SK-N-SH treated with all-trans-retinoic acid at 6 μM for 48 hours (cell line): Measurements from ENCODE around the gene ANO10.

ENCODE experiments used
- ESRRG ChIP-seq: fragments of 250-450 bp; sonication (Bioruptor Pico); IDR thresholded peaks from 2 replicates; pipeline ENCODE4 v1.6.1; 2021; ENCODE audit warnings: mild to moderate bottlenecking
- GLIS3 ChIP-seq: fragments of 250-450 bp; sonication (Bioruptor Pico); IDR thresholded peaks from 2 replicates; pipeline ENCODE4 v1.5.0; 2020; ENCODE audit warnings: mild to moderate bottlenecking, moderate library complexity
- ISL1 ChIP-seq: fragments of 250-450 bp; sonication (Bioruptor Pico); IDR thresholded peaks from 2 replicates; pipeline ENCODE4 v2.1.2; 2022; ENCODE audit warnings: mild to moderate bottlenecking, moderate library complexity
- RARB ChIP-seq: fragments of 250-450 bp; sonication (Bioruptor Pico); IDR thresholded peaks from 2 replicates; pipeline ENCODE4 v1.8.0; 2021; ENCODE audit warnings: mild to moderate bottlenecking, moderate library complexity
- TOX ChIP-seq: fragments of 250-450 bp; sonication (Bioruptor Pico); IDR thresholded peaks from 2 replicates; pipeline ENCODE4 v1.8.0; 2021; ENCODE audit warnings: mild to moderate bottlenecking, moderate library complexity, borderline replicate concordance
- ZFP30 ChIP-seq: fragments of 450-650 bp; formaldehyde crosslinking; IDR thresholded peaks from 2 replicates; pipeline ENCODE4 v1.5.0; 2022; ENCODE audit warnings: mild to moderate bottlenecking, moderate library complexity
- ZNF565 ChIP-seq: fragments of 450-650 bp; formaldehyde crosslinking; conservative IDR thresholded peaks from 2 replicates; pipeline ENCODE4 v1.5.0; 2020; ENCODE audit warnings: low read depth, mild to moderate bottlenecking, moderate library complexity
- ZNF70 ChIP-seq: fragments of 450-650 bp; formaldehyde crosslinking; IDR thresholded peaks from 2 replicates; pipeline ENCODE4 v1.5.0; 2020; ENCODE audit warnings: mild to moderate bottlenecking, moderate library complexity
- TF ChIP-seq, protein P1 (sequence below): fragments of 250-450 bp; sonication (Bioruptor Pico); IDR thresholded peaks from 2 replicates; pipeline ENCODE4 v1.5.0; 2020; ENCODE audit warnings: mild to moderate bottlenecking, moderate library complexity
- TF ChIP-seq, protein P2 (sequence below): fragments of 250-450 bp; sonication (Bioruptor Pico); IDR thresholded peaks from 2 replicates; pipeline ENCODE4 v1.5.1; 2021; ENCODE audit warnings: mild to moderate bottlenecking, moderate library complexity
- TF ChIP-seq, protein P3 (sequence below): fragments of 250-450 bp; sonication (Bioruptor Pico); IDR thresholded peaks from 2 replicates; pipeline ENCODE4 v1.8.0; 2020; ENCODE audit warnings: mild to moderate bottlenecking, moderate library complexity, borderline replicate concordance

DNA sequence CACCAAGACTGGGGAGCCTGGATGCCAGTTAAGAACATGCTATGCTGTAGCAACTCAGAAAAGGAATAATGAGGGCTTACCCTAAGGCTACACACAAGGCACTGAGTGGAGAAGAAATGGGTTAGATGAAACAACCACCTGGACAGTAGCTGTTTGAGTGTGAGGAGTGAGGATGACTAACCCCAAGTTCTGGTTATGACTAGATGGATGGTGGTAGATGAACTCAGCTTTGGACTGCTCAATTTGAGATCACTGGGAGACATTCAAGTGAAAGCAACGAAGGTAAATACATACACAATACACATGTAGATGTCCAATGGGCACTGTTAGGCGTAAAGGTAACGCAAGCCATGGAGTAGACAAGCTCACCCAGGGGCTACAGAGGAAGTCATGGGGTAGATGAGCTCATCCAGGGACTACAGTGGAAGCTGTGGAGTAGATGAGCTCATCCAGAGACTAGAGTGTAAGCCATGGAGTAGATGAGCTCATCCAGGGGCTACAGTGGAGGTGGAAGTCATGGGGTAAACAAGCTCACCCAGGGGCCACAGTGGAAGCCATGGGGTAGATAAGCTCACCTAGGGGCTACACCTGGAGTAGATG lies 98.3 kb downstream of the ANO10 start:
- no peak for TF ChIP-seq ESRRG
- TF ChIP-seq, protein P1, sequence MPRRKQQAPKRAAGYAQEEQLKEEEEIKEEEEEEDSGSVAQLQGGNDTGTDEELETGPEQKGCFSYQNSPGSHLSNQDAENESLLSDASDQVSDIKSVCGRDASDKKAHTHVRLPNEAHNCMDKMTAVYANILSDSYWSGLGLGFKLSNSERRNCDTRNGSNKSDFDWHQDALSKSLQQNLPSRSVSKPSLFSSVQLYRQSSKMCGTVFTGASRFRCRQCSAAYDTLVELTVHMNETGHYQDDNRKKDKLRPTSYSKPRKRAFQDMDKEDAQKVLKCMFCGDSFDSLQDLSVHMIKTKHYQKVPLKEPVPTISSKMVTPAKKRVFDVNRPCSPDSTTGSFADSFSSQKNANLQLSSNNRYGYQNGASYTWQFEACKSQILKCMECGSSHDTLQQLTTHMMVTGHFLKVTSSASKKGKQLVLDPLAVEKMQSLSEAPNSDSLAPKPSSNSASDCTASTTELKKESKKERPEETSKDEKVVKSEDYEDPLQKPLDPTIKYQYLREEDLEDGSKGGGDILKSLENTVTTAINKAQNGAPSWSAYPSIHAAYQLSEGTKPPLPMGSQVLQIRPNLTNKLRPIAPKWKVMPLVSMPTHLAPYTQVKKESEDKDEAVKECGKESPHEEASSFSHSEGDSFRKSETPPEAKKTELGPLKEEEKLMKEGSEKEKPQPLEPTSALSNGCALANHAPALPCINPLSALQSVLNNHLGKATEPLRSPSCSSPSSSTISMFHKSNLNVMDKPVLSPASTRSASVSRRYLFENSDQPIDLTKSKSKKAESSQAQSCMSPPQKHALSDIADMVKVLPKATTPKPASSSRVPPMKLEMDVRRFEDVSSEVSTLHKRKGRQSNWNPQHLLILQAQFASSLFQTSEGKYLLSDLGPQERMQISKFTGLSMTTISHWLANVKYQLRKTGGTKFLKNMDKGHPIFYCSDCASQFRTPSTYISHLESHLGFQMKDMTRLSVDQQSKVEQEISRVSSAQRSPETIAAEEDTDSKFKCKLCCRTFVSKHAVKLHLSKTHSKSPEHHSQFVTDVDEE (CRISPR knock-in tag): no peak
- no peak for TF ChIP-seq ZNF565 (CRISPR knock-in tag)
- TF ChIP-seq, protein P2, sequence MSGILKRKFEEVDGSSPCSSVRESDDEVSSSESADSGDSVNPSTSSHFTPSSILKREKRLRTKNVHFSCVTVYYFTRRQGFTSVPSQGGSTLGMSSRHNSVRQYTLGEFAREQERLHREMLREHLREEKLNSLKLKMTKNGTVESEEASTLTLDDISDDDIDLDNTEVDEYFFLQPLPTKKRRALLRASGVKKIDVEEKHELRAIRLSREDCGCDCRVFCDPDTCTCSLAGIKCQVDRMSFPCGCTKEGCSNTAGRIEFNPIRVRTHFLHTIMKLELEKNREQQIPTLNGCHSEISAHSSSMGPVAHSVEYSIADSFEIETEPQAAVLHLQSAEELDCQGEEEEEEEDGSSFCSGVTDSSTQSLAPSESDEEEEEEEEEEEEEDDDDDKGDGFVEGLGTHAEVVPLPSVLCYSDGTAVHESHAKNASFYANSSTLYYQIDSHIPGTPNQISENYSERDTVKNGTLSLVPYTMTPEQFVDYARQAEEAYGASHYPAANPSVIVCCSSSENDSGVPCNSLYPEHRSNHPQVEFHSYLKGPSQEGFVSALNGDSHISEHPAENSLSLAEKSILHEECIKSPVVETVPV (CRISPR knock-in tag): no peak
- TF ChIP-seq, protein P3, sequence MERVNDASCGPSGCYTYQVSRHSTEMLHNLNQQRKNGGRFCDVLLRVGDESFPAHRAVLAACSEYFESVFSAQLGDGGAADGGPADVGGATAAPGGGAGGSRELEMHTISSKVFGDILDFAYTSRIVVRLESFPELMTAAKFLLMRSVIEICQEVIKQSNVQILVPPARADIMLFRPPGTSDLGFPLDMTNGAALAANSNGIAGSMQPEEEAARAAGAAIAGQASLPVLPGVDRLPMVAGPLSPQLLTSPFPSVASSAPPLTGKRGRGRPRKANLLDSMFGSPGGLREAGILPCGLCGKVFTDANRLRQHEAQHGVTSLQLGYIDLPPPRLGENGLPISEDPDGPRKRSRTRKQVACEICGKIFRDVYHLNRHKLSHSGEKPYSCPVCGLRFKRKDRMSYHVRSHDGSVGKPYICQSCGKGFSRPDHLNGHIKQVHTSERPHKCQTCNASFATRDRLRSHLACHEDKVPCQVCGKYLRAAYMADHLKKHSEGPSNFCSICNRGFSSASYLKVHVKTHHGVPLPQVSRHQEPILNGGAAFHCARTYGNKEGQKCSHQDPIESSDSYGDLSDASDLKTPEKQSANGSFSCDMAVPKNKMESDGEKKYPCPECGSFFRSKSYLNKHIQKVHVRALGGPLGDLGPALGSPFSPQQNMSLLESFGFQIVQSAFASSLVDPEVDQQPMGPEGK (CRISPR knock-in tag): no peak
- no peak for TF ChIP-seq ZFP30 (CRISPR knock-in tag)
- TF ChIP-seq ISL1 (CRISPR knock-in tag): no peak
- no peak for TF ChIP-seq RARB
- no peak for TF ChIP-seq TOX (CRISPR knock-in tag)
- TF ChIP-seq ZNF70 (CRISPR knock-in tag): no peak
- TF ChIP-seq GLIS3: no peak
